GM19467 (cell line): ENCODE results near the gene YIPF3.
"Not testable (repeated sequence)": the region's sequence is repeated elsewhere in the genome, so short reads cannot be mapped to it uniquely, and the experiment has no call there.

ENCODE experiments used
- ATAC-seq: cut with Tn5 transposase; IDR thresholded peaks from one replicate; pipeline ENCODE4 v1.9.1; 2021; ENCODE audit warnings: mild to moderate bottlenecking, moderate library complexity; ENCODE audit not compliant: unreplicated experiment

Gene YIPF3

DNA sequence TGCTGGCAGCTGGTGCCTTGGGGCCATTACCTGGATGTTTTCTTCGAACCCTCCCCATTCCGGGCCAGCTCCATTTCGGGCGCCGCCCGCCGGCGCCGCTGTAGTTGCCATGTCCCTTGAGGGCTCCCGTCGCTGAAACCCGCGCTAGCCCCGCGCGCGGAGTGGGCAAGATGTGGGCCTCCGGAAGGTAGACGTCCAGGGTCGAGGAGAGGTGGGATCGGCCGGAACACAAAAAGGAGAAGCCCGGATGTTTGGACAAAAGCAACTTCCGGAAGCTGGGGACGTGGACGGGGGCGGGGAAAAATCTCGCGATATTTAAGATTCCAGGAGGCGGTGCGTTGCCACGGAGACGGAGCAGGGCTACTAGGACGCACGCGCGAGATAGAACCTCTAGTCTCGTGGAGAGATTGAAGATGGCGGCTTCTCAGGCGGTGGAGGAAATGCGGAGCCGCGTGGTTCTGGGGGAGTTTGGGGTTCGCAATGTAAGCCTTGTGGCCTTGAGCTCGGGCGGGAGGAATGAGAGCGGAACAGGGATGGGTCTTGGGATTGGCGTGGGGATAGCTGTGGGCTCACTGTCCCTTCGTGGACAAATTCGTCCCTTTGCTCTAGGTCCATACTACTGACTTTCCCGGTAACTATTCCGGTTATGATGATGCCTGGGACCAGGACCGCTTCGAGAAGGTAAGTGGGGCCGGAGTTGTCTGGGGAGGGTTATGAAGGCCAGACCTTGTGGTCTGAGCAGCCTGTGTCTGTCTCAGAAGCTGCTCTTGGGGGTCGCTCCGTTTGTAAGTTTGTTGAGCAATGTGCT lies at the start of gene YIPF3, which contains the start of gene POLR1C:
Gene YIPF3 (minus strand): TSS at position 230 of the 808 bp plus-strand sequence. CDS start 119 bp downstream, at position 111.
Gene POLR1C (plus strand): TSS at position 393 of the 808 bp plus-strand sequence. CDS start 21 bp downstream, at position 414.
- ATAC-seq: peak; percentile 75

DNA sequence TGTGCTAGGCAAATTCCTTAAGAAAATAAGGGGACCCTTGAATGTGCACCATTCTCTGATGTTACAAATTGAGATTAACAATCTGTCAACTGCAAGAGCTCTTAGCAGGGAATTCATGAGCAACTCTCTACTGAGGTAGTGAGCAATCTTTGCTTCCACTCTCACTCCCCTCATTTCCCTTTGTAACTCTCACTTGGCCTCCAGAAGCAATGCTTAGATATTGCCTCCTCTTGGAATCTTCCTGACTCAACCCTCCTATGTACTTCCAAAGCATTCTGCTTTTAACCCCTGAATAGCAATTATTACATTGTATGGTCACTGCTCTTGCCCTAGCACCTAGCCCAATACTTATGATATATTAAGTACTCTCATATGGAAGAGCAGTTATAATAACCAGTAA lies 42.6 kb upstream of the YIPF3 start:
- ATAC-seq: no peak

DNA sequence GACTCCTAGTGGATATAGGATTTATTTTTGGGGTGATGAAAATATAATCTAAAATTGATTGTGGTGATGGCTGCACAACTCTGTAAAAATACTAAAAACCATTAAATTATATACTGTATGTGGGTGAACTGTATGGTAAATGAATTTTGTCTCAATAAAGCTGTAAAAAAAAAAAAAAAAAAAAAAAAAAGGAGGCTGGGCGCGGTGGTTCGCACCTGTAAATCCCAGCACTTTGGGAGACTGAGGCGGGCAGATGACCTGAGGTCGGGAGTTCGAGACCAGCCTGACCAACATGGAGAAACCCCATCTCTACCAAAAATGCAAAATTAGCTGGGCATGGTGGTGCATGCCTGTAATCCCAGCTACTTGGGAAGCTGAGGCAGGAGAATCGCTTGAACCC lies 40.9 kb upstream of the YIPF3 start:
- not testable (repeated sequence) for ATAC-seq

DNA sequence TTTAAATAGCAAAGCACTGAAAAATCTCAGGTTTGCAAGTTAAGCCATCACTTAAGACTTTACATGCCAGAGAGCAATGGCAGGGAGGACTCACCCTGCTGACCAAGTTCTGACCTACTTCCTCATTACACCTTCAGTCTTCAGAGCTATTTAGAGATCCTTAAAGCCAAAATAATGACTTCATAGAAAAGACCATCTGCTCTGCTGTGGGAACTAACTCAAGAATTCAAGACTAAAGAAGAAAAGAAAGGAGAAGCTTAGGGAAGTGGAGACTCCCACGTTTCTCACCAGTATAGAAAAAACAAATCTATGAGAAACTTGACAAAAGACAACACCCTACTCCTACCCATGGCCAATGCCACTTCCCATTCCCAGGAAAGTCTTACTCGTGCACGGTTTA lies 30.5 kb upstream of the YIPF3 start:
- no peak for ATAC-seq

DNA sequence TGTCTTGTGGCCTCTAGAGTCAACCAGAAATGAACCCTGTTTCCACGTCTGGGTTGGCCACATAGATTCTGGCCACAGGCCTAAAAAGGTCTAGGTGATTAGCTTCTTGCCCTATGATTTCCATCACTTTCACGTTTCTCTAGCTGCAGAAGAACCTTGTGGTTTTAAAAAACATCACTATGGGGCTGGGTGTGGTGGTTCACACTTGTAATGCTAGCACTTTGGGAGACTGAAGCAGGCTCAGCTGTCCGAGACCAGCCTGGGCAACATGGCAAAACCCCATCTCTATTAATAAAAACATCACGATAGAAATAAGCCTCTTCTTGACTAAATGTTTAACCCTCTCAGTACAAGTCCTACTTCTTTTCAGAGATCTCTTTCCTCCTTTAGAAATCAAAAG lies 27.7 kb upstream of the YIPF3 start:
- no peak for ATAC-seq

DNA sequence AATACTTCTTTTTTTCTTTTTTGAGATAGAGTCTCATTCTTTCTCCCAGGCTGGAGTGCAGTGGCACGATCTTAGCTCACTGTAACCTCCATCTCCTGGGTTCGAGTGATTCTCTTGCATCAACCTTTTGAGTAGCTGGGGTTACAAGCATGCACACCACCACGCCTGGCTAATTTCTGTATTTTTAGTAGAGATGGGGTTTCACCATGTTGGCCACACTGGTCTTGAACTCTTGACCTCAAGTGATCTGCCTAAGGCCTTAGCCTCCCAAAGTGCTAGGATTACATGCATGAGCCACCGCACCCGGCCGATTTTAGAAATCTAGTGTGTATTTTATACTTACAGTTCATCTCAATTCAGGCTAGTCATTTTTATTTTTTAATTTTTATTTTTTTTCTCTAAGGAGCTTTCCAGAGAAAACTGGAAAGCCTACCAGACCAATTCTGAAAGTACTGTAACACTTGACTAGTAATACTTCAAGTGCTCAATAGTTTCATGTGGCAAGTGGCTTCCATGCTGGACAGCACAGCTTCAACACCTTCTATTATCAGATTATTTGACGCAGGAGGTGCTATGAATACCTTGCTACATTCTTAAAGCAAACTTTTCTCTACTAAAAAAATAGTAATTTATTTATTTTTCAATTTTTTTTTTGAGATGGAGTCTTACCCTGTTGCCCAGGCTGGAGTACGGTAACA lies 25.2 kb upstream of the YIPF3 start:
- ATAC-seq: no peak

DNA sequence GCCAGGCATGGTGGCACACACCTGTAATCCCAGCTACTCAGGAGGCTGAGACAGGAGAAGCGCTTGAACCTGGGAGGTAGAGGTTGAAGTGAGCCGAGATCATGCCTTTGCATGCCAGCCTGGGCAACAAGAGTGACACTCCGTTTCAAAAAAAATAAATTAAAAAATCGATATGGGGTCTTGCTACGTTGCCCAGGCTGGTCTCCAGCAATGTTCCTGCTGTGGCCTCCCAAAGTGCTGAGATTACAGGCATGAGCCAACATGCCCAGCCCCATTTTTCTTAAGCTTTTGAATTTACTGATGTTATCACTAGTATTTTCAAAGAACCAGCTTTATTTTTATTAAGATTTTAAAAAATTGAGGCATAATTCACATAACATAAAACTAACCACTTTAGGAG lies 23.8 kb upstream of the YIPF3 start:
- no peak for ATAC-seq

DNA sequence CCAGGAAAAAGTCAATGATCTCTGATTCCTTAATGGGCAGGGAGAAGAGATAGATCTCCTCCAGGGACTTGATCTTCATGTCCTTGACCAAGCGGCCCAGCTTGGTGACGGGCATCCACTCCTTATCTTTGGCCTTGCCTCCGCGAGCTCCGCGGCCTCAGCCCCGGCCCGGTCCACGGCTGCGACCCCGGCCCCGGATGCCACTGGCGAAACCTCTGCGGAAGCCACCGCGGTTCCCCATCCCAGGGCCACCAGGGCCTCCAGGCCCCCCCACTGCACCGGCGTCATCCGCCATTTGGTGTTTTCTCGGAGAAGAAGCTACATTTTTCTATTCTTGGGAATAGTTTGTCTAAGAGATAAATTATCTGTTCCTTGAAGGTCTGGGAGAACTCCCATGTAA lies 22.7 kb upstream of the YIPF3 start:
- not testable (repeated sequence) for ATAC-seq

DNA sequence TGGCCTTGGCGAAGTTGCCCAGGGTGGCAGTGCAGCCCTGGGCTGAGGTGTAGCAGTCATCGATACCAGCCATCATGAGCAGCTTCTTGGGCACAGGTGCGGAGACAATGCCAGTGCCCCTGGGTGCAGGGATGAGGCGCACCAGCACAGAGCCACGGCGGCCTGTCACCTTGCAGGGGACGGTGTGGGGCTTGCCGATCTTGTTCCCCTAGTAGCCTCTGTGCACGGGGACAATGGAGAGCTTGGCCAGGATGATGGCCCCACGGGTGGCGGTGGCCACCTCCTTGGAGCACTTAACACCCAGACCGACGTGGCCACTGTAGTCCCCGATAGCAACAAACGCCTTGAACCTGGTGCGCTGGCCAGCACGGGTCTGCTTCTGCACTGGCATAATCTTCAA lies 22.3 kb upstream of the YIPF3 start:
- not testable (repeated sequence) for ATAC-seq

DNA sequence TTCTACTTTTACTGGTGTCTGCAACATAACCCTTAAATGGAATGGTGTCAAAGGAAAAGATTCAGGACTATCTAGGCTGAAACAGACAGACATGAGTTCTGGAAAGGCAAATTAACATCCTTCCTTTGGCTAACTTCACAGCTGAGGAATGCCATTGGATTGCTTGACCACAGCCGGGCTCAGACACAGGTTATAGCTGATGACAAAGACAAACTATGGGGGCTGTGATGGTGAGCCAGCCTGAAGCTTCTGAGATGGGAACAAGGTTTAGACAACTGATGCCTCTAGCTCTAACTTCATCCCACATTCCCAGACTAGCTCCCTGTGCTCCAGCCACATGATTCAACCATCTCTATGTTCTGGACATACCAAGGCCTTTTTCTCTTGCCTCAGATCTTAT lies 15.5 kb upstream of the YIPF3 start:
- ATAC-seq: no peak

DNA sequence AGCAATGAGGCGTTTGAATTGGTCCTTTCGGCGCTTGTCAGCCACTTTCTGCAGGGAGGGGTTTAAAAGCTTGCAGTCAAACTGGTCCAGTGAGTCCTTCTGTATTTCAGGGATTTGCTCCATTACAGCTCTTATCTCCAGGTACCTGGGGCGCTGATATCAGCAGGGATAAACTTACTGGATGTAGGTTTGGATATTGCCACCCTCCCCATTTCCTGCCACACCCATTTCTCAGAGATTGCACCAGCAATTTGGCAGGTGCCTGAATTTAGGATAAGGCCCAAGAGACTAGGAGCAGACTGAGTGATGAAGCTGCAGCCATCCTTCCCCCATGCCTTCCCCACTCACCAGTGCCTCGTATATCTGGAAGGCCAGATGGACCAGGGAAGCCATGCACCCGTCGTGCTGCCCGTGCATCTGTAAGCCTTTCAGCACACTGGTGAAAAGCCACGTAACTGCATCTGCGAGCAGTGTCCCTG lies 7.8 kb upstream of the YIPF3 start:
- ATAC-seq: no peak

DNA sequence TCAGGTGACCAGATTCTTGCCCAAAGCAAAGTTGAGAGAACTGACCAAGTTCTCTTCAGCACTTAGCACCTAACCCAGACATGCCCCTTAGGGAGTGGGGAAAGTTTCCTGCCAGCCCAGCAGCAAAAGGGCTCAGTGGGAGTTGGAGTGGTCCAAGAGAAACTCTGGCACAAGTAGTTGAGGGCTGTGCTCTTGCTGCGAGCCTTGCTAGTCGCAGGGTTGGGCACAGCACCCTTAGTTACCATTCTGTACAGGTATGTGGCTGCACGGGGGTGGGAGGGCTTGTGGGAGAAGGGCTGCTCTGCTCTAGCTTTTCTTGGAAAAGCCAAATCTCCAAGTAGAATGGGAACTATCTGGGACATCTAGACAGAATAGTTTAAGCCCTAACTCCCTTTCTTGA lies 6.6 kb upstream of the YIPF3 start:
- no peak for ATAC-seq

DNA sequence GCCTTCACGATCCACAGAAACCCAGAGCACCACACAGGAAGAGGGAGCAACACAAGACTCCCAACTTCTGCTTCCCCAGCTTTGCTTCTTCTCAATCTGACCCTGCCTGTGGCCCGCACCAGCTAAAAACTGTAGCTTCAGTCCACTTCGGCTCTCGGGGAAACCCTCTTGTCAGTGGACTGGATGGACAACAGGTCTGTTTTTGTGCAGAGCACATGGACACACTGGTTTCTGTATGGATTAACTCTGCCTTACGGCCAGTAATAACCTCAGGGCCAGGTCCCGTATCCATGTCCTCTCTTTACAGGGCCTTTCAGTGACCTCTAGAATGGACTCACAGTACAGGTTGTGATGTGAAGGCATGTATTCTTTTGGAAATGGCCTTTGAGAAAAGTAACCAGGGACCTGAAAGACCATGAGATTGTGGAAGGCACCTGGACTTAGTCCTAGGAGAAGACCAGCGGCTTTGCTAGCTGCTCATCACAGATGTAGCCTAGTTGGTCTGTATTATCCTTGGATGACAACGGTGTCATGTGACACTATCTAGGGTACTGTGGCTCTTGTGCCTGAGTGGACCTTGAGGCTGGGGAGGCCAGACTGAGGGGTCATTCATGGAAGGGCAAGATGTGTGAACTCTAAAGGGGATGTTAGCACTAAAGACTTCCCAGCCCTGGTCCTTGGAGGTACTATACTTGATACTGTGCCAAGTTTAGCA lies 6.0 kb upstream of the YIPF3 start:
- ATAC-seq: no peak

DNA sequence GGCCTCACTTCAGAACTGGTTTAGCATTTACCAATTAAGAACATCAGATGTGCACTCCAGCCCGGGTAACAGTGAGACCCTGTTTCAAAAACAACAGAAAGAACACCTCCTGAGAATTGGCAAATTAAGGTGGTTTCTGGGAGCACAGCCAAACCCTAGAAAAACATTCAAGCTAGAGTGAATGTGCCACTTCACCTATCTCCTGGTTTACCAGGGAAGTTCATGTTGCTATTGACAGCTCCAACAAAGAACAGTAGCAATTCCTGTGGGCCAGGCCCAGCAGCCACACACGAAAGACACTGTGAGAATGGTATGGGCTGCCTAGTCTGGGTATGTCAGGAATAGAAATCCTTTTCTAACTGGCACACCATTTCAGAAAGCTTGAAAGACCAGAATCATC lies 5.1 kb upstream of the YIPF3 start:
- ATAC-seq: no peak

DNA sequence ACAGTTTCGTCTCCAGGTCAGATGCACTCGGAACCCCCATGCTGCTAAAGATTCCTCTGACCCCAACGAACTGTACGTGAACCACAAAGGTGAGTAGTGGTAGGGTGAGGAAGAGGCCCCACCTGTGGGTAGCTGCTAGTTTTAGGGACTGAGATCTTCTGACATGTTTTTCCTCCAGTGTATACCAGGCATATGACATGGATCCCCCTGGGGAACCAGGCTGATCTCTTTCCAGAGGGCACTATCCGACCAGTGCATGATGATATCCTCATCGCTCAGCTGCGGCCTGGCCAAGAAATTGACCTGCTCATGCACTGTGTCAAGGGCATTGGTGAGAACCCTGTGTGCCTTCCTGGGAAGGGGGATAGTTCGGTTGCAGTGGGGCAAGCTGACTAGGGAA lies 3.4 kb upstream of the YIPF3 start:
- ATAC-seq: no peak

DNA sequence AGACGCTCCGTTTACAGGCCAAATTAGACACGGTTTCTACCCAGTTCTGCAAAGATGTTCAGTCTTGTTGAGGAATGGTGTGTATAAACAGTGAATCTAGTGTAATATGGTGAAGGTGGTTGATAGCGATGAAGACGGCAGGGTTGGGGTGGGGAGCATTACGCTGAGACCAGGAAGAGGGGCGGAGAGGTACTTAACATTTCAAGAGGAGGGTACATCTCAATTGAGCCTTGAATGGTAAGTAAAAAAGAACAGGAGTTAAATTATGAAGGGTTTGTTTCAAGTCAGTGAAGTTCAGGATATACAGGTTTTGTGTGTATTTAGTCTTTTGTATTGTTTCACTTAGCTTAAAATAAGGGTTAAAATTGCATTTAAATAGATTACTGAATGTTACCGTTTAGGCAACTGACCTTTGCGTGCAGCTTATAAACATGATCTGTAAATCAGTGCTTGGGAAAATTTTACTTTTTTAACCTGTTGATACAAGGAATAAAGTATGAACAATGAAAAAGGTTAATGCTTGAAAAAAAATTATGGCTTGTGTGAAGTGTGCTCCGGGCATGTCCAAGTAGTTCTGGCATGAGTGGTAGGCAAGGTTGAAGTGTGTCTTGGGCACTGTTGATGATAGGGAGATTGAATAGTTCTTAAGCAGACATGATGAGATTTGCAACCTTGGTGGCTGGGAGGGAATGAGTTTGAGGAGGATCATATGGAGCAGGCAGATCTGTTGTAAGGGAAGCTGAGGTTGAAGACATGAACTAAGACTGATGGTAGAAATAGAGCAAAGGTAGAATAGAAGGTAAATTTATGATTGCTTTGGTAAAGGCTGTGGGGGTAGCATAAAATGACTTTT lies 1.0 kb upstream of the YIPF3 start:
- no peak for ATAC-seq

DNA sequence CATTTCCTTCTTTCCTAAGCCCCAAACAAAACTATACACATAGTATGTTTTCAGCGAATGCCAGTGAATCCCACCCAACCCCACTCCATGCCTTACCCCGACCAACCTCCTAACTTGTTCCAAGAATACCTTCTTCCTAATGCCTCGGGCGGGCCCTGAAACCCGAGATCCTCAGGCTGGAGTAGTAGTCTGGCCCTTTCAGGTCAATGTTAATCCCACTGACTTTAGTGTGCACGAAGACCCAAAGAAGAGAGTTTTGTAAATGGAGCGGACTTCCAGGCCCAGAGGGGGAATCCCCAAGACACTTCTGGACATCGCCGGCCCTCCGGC lies 394 bp downstream of the YIPF3 start:
- ATAC-seq: no peak

DNA sequence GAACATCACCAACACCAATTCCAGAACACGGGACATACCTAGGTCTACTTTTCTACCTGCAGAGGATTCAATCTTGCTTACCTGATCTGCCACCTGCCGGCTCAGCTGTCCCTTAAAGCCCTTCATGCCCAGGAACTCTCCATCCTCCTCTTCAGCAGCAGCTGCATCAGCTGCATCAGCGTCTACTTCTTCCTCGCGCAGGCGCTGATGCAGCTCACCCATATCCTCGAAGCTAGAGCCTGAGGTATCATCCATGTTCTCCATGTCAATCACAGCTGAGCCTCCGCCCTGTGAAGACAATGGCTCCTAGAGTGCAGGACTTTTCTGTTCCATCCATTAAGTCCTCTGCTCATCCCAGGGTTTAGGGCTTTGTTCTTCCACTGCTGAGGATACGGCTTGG lies 918 bp downstream of the YIPF3 start:
- ATAC-seq: no peak

DNA sequence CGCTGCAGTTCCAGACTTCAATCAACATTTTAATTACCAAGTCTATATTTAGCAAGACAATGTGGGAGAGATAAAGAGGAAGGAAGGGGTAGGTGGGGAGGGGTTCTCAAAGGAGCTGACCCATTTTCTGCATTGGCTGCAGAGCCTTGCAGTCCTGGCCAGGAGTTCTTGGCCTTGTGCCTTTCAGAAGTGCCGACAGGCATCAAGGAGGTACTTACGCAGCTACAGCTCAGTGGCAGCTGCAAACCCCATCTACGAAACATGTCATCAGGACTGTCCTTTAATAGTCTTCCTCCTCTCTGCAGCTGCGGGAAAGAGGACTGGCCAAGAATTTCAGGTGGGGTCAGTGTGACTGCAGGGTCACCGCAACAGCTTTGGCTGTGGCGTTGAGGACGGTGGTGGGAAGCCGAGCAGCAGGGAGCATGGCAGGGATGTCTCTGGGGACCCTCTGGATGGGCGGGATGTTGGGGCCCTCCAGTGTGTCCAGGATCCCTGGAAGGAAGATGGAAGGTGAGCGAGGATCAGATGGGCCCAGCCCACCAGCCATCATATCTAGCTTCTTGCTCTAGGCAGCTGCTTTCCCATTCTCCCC lies 4.8 kb downstream of the YIPF3 start:
- ATAC-seq: no peak

DNA sequence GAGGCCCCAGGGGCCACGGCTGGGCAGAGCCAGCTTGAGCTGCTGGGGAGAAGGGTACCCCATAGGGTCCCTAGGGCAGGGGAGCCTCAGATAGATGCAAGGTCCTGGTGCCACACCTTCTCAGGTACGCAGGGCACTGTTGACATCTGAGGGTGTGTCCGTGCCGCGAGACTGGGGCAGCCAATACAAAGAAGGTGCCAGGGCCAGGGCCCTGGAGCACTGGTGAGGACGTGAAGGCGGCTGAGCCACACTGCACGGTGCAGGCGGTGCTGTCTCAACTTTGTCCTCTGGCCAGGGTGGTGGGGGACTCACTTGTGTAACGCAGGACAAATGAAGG lies 5.9 kb downstream of the YIPF3 start:
- no peak for ATAC-seq
